OCI-LY1 (cell line): ENCODE results near the gene RHOJ.

Source experiments
- CTCF ChIP-seq: fragments of 200-600 bp; sonication (generic), shearing (Covaris generic); IDR thresholded peaks from 2 replicates; pipeline ENCODE4 v1.5.1; 2017; ENCODE audit warnings: mild to moderate bottlenecking, antibody characterized with exemption, low read length, moderate library complexity, mixed read lengths
- EZH2 ChIP-seq: fragments of 200-600 bp; sonication (generic), shearing (Covaris generic); IDR thresholded peaks from 2 replicates; pipeline ENCODE4 v1.8.0; 2017; ENCODE audit warnings: borderline replicate concordance, mixed run types, mild to moderate bottlenecking, antibody characterized with exemption, low read length, moderate library complexity, mixed read lengths

DNA sequence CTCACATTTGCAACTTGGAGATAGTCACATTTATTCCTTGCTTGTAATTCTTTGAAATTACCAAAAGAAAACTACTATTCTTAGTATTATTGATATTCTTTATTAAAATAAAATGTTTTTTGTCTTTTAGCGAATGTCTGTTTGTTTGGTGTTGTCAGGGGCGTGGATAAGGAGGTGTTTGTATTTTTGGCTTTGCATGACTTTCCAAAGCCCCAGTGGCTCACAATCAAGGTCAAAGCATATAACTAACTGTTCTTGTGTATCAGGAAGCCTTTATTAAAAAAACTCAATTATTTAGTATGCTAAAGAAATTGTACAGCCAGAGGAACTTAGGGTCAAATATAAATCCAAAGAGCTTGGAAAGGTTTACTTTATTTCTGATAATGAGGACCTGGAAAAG is 96.6 kb downstream of the RHOJ start:
- TF ChIP-seq CTCF (no peak), EZH2 (no peak)
